Measurements from ENCODE around the gene PLD2. TPM values are rescaled to one million over a fixed set of nuclear protein-coding genes. Genes with fewer than 3 reads are reported as not detected.

Gene PLD2
- total and polyA plus RNA-seq, 9 of the 15 experiments (the other 6 are each of a cell fraction or from before 2014, with no cell fraction given) = 0.20 to 7.5 (median 3.3) TPM

DNA sequence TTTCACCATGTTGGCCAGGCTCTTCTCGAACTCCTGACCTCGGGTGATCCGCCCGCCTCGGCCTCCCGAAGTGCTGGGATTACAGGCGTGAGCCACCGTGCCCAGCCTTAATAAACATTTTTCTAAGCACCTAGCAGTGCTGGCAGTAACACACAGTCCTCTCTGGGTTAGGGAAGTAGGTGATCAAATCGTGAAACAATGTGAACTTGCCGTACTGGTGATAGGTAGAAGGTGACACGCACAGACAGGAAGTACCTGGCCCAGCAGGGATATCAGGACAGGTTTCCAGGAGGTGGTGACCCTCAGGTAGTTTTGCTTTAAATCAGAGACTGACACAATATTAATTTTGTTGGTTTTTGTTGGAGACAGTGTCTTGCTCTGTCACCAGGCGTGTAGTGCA lies 4.5 kb downstream of the PLD2 start:
- H3K36me3 ChIP-seq (ENCODE audit: control insufficient read depth, insufficient read depth, low read length) = no peaks in the 10 kb centered on the region
- no peak overlapping the region for H2AFZ ChIP-seq (ENCODE audit: low read depth, low read length)
- intact Hi-C loops (cut with micrococcal nuclease) (no loop called here), in situ Hi-C loops (cut with MboI) (no loop called here)
- H3K9ac ChIP-seq (ENCODE audit: insufficient read depth in 1 of 2, low read depth in 2 of 2, low read length in 2 of 2) = no peak overlapping the region
- no peak overlapping the region for H3K27ac ChIP-seq (ENCODE audit: extremely low read depth, low read depth, low read length)
- H3K4me2 ChIP-seq (ENCODE audit: insufficient read depth, low read length) = no peak overlapping the region
- no peaks in the 10 kb centered on the region; the same call in 1 of the 2 replicates for H4K20me1 ChIP-seq (replicated peaks; ENCODE audit: control insufficient read depth, insufficient read depth, low read length)
- H3K27me3 ChIP-seq (ENCODE audit: control insufficient read depth in 2 of 2, insufficient read depth in 2 of 2, low read length in 2 of 2) = no peaks in the 10 kb centered on the region
- 79% methylated on average over 12 of the region's 12 CpGs for WGBS (ENCODE audit: insufficient coverage, low coverage, missing lambda C conversion rate)
- ATAC-seq (no peak), FAIRE-seq (no peak), DNase-seq (ENCODE audit: extremely low read depth in 1 of 4, low spot score in 3 of 4) (no peak)
- TF ChIP-seq ZNF778 (CRISPR knock-in tag; IDR thresholded peaks at IDR 0.05) (no peak), SMARCC2 (IDR thresholded peaks at IDR 0.05; ENCODE audit: low read depth) (no peak), XRCC5 (IDR thresholded peaks at IDR 0.05; ENCODE audit: low read depth, low read length) (no peak), ARID1B (IDR thresholded peaks at IDR 0.05) (no peak), POU5F1 (IDR thresholded peaks at IDR 0.05; ENCODE audit: borderline replicate concordance, low read depth, low read length, partially characterized antibody) (no peak), KLF10 (CRISPR knock-in tag; IDR thresholded peaks at IDR 0.05) (no peak), GTF2A2 (tag; IDR thresholded peaks at IDR 0.05) (no peak), CHD1 (IDR thresholded peaks at IDR 0.05; ENCODE audit: low read length) (no peak)
- TF ChIP-seq, protein P1, sequence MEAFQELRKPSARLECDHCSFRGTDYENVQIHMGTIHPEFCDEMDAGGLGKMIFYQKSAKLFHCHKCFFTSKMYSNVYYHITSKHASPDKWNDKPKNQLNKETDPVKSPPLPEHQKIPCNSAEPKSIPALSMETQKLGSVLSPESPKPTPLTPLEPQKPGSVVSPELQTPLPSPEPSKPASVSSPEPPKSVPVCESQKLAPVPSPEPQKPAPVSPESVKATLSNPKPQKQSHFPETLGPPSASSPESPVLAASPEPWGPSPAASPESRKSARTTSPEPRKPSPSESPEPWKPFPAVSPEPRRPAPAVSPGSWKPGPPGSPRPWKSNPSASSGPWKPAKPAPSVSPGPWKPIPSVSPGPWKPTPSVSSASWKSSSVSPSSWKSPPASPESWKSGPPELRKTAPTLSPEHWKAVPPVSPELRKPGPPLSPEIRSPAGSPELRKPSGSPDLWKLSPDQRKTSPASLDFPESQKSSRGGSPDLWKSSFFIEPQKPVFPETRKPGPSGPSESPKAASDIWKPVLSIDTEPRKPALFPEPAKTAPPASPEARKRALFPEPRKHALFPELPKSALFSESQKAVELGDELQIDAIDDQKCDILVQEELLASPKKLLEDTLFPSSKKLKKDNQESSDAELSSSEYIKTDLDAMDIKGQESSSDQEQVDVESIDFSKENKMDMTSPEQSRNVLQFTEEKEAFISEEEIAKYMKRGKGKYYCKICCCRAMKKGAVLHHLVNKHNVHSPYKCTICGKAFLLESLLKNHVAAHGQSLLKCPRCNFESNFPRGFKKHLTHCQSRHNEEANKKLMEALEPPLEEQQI (IDR thresholded peaks at IDR 0.05) = no peak
- TF ChIP-seq, protein P2, sequence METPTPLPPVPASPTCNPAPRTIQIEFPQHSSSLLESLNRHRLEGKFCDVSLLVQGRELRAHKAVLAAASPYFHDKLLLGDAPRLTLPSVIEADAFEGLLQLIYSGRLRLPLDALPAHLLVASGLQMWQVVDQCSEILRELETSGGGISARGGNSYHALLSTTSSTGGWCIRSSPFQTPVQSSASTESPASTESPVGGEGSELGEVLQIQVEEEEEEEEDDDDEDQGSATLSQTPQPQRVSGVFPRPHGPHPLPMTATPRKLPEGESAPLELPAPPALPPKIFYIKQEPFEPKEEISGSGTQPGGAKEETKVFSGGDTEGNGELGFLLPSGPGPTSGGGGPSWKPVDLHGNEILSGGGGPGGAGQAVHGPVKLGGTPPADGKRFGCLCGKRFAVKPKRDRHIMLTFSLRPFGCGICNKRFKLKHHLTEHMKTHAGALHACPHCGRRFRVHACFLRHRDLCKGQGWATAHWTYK (CRISPR knock-in tag; IDR thresholded peaks at IDR 0.05) = no peak
- TF ChIP-seq, protein P3, sequence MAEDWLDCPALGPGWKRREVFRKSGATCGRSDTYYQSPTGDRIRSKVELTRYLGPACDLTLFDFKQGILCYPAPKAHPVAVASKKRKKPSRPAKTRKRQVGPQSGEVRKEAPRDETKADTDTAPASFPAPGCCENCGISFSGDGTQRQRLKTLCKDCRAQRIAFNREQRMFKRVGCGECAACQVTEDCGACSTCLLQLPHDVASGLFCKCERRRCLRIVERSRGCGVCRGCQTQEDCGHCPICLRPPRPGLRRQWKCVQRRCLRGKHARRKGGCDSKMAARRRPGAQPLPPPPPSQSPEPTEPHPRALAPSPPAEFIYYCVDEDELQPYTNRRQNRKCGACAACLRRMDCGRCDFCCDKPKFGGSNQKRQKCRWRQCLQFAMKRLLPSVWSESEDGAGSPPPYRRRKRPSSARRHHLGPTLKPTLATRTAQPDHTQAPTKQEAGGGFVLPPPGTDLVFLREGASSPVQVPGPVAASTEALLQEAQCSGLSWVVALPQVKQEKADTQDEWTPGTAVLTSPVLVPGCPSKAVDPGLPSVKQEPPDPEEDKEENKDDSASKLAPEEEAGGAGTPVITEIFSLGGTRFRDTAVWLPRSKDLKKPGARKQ (CRISPR knock-in tag; IDR thresholded peaks at IDR 0.05) = no peak
- H3K4me3 ChIP-seq = no peak overlapping the region
- H3K9me1 ChIP-seq (ENCODE audit: control insufficient read depth, insufficient read depth, low read length) = no peaks in the 10 kb centered on the region
- no TSS peak for BruUV-seq (replicated peaks)
- ChIA-PET CTCF (ENCODE audit: low intra/inter-chr PET ratio) (no interaction called here), POLR2A (no interaction called here)
- H3K79me2 ChIP-seq (ENCODE audit: control insufficient read depth, insufficient read depth, low read length) = no peaks in the 10 kb centered on the region
- no peaks in the 10 kb centered on the region for H3K9me3 ChIP-seq (replicated peaks; ENCODE audit: control insufficient read depth, insufficient read depth, low read depth, low read length)
- peaks cover 0 to 20% of the 10 kb centered on the region in 2 experiments; a peak in 3 of 5 replicates for H3K4me1 ChIP-seq (replicated peaks in 1 of 2; ENCODE audit: control insufficient read depth in 2 of 2, insufficient read depth in 2 of 2, low read length in 2 of 2)
